Adrenal gland (tissue), 5 donors: ENCODE results near the gene THY1.

ENCODE experiments used
- POLR2A ChIP-seq, 2 donors: fragments of 450-650 bp; IDR thresholded peaks; one replicate each; pipeline ENCODE4 v1.6.1; 2017; ENCODE audit warnings: antibody characterized with exemption in 2 of 2, mild to moderate bottlenecking in 2 of 2, moderate library complexity in 1 of 2
- TF ChIP-seq, protein P1 (sequence below), 6 experiments: fragments of 450-650 bp in 4 of 6; fragments of 200-600 bp in 2 of 6; sonication (generic) in 1 of 6; IDR thresholded peaks; 1 replicate in 5 of 6; 2 replicates in 1 of 6; pipeline versions ENCODE4 v1.5.1 to v1.8.0; 2016 to 2021; ENCODE audit warnings: antibody characterized with exemption in 6 of 6, mild to moderate bottlenecking in 2 of 6, moderate library complexity in 1 of 6
- donor health status: DM: no; HTN: no; CAD: no.

DNA sequence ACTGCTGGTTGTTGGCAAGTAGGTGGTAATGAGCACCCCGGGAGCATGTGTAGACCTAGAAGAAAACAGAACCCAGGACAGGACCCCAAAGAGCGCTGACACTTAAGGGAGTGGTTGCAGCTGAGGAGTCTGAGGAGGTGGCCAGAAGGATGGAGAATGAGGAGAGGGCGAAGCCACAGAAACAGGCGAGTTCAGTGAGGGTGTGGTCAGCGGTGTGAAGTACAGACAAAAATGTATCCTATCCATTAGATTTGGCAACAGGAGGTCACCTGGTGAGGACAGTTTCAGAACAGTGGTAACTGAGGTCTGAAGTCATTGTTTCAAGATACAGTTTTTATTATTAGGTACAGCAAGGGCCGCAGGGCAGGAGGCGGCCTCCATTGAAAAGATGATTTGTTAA is 8.6 kb upstream of the THY1 start:
- TF ChIP-seq, protein P1, sequence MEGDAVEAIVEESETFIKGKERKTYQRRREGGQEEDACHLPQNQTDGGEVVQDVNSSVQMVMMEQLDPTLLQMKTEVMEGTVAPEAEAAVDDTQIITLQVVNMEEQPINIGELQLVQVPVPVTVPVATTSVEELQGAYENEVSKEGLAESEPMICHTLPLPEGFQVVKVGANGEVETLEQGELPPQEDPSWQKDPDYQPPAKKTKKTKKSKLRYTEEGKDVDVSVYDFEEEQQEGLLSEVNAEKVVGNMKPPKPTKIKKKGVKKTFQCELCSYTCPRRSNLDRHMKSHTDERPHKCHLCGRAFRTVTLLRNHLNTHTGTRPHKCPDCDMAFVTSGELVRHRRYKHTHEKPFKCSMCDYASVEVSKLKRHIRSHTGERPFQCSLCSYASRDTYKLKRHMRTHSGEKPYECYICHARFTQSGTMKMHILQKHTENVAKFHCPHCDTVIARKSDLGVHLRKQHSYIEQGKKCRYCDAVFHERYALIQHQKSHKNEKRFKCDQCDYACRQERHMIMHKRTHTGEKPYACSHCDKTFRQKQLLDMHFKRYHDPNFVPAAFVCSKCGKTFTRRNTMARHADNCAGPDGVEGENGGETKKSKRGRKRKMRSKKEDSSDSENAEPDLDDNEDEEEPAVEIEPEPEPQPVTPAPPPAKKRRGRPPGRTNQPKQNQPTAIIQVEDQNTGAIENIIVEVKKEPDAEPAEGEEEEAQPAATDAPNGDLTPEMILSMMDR (IDR thresholded peaks at IDR 0.05): no peak
- TF ChIP-seq POLR2A (IDR thresholded peaks at IDR 0.05): no peak
